GM10248 (cell line): ENCODE data around the gene DGCR6L.
"Not testable (repeated sequence)": the region's sequence is repeated elsewhere in the genome, so short reads cannot be mapped to it uniquely, and the experiment has no call there.

Source experiments
- CTCF ChIA-PET: fragments of 300-600 bp; sonication (Branson Sonifier 250); formaldehyde crosslinking; extraction: SDS; loops from one replicate; lab custom pipeline; 2021; ENCODE audit warnings: antibody characterized with exemption; lab: Yijun Ruan, JAX
- POLR2A ChIA-PET: fragments of 350-650 bp; sonication (Branson Sonifier 250); formaldehyde crosslinking; extraction: SDS; loops from one replicate; lab custom pipeline; 2020; ENCODE audit warnings: antibody characterized with exemption; lab: Yijun Ruan, JAX
- DNase-seq: peaks from one replicate; pipeline ENCODE4 v3.0.0; 2012; ENCODE audit errors: extremely low spot score
- TF ChIP-seq, protein P1 (sequence below): IDR thresholded peaks from 2 replicates; pipeline ENCODE4 v1.5.1; 2012; ENCODE audit warnings: mild to moderate bottlenecking, low read depth; ENCODE audit errors: extremely low read depth, missing control alignments, control extremely low read depth

DGCR6L gene

DNA sequence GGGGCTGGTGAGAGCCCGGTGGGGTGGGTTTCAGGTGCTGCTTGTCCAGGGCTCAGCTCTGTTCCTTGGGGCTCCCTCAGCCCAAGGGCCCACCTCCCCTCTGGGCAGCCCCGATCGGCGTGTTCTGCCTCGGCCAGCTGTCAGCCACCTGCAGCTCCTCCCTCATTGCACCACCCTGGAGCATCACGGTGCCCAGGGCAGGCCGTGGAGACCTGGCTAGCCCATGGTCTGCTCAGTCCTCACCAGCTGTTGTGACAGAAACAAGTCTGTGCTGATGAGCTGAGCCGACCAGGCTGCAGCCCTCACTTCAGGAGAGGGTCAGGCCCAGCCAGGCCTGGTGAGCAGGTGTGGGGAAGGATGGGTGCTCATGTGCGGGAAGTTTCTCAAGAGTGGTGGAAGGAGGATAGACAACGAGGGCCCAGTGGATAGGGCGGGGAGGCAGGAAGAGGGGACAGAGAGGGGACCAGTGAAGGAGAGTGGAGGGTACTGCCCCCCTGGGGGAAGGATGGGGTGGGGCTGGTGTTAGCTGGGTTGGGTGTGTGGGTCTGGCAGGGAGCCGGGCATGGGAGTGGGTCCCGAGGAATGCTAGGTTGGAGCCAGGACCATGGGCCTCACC is 35.3 kb downstream of the DGCR6L start:
- ChIA-PET CTCF (interaction anchor here (0.7 to 4.3 kb wide), 12 partner anchors 9 to 331 kb away, joined by 3 to 21 read pairs (median 4); no protein-coding TSS in a partner anchor), POLR2A (no interaction called here)
- TF ChIP-seq, protein P1, sequence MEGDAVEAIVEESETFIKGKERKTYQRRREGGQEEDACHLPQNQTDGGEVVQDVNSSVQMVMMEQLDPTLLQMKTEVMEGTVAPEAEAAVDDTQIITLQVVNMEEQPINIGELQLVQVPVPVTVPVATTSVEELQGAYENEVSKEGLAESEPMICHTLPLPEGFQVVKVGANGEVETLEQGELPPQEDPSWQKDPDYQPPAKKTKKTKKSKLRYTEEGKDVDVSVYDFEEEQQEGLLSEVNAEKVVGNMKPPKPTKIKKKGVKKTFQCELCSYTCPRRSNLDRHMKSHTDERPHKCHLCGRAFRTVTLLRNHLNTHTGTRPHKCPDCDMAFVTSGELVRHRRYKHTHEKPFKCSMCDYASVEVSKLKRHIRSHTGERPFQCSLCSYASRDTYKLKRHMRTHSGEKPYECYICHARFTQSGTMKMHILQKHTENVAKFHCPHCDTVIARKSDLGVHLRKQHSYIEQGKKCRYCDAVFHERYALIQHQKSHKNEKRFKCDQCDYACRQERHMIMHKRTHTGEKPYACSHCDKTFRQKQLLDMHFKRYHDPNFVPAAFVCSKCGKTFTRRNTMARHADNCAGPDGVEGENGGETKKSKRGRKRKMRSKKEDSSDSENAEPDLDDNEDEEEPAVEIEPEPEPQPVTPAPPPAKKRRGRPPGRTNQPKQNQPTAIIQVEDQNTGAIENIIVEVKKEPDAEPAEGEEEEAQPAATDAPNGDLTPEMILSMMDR = no peak
- no peak for DNase-seq

DNA sequence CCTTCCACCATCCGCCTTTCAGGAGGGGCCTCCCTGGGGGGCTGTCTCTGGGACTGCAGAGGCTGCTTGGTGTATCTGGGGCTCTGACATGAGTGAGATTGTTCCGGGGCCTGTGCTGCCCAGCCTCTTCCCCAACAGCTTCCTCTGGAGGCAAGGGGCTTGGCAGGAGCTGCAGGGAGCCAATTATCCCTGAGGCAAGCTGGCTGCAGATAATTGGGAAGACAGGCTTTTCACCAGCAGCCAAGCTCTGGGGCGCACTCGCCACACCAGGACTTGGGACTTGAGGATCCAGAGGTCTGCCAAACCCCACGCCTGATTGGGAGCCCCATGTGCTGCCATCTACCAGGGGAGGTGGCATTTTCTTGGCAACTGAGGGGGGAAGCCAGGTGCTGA is 36.2 kb downstream of the DGCR6L start:
- DNase-seq = no peak
- ChIA-PET POLR2A (no interaction called here), CTCF (interaction anchor here (1.2 to 4.3 kb wide), 8 partner anchors 12 to 330 kb away, joined by 3 to 21 read pairs (median 4); no protein-coding TSS in a partner anchor)
- TF ChIP-seq, protein P1 = no peak

DNA sequence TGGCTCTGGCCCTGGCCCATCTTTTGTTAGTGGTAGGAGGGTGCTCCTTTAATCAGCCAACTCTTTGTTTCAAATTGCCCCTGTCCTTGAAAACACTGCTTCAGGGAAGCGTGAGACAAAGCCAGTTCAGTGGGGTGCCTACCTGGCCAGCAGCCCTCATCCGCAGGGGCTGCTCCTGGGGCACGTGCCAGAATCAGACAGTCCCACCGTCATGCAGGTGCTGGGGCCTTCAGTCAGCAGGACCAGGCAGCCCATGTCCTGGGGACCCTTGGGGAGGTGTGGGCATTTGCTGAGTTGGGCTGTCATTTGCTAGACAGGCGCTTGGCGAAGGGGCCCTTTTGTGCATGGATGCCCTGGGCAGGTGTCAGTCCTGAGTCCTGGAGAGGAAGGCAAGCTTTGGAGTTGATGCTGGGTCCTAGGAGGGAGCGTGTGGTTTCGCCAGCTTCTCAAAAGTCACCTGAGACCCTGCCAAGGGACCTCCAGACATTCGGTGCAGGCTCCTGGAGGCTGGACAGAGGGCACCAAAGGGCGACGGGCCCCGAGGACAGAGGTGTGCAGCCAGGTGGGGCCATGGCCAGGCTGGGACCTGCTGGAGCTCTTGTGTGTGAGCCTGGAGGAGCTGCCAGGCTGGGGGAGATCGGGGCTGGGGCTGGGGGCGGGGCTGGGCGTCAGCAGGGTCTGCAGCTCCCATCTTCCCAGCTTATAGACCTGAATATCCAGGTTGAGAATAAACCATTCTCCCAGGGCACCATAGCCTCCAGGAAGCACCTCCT is 36.8 kb downstream of the DGCR6L start:
- CTCF ChIA-PET = interaction anchor here (1.3 to 4.3 kb wide), 7 partner anchors 12 to 329 kb away, joined by 3 to 21 read pairs (median 4); no protein-coding TSS in a partner anchor

DNA sequence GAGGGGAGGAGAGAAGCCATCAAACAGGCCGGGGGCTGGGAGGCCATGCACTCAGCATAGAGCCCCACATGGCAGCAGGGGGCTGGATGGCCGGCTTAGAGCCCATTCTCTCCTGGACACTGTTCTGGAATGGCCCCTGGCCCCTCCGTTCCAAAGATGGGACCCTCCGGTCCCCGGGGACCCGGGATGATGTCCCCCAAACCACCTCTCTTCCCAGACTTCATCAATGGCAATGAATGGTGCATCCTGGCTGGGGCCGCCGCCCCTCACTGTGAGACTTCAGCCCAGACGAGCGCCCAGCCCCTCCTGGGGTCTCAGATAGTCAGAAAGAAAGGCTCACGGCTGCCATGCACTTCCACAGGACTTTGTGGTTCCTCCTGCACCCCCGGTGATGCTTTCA is 38.0 kb downstream of the DGCR6L start:
- DNase-seq = no peak
- ChIA-PET POLR2A (no interaction called here), CTCF (interaction anchor here (4.3 kb wide), 1 partner anchor 125 kb away, joined by 21 read pairs; no protein-coding TSS in a partner anchor)
- TF ChIP-seq, protein P1 = no peak

More for the DNA sequence above, 36.8 kb downstream of the DGCR6L start:
- no peak for DNase-seq
- POLR2A ChIA-PET = no interaction called here
- TF ChIP-seq, protein P1 = no peak

DNA sequence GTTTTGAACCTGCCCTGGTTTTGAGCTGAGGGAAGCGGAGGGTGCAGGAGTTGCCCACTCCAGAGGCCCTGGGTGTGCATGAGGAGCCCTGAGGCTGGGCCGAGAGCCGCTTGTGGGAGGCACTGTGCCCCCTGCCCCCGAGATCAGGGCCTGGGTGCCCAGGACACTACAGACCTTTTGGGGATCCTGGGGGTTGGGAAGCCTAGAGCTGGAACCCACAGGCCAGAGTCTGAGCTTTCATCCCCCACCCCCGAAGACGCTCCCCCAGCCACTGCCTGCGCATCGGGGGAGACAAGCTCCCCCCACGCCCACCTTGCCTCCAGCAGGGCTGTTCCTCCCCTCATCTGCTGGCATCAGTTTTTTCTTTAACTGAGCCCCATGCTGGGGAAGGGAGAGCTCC is 38.4 kb downstream of the DGCR6L start:
- CTCF ChIA-PET = interaction anchor here (4.3 kb wide), 1 partner anchor 124 kb away, joined by 21 read pairs; no protein-coding TSS in a partner anchor
- POLR2A ChIA-PET, DNase-seq: not testable (repeated sequence)

DNA sequence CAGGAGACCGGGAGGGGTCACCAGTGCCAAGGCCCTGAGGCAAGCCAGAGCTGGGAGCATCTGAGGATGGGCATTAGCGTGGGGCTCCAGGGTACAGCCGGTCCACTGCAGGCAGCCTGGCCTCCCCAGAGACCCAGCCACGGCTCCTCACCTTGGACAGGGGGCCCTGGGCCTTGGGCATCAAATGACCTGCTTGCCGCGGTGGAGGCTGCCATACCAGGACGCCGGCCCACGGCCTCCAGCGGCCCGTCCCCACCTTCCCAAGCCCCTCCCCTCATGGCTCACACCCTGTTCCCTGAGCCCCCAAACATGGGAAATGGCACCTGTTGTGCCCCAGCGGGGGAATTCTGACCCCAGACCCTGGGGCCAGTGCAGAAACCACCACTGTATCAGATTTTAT is 39.0 kb downstream of the DGCR6L start:
- ChIA-PET CTCF (no interaction called here), POLR2A (no interaction called here)
- DNase-seq = no peak
- TF ChIP-seq, protein P1 = no peak

DNA sequence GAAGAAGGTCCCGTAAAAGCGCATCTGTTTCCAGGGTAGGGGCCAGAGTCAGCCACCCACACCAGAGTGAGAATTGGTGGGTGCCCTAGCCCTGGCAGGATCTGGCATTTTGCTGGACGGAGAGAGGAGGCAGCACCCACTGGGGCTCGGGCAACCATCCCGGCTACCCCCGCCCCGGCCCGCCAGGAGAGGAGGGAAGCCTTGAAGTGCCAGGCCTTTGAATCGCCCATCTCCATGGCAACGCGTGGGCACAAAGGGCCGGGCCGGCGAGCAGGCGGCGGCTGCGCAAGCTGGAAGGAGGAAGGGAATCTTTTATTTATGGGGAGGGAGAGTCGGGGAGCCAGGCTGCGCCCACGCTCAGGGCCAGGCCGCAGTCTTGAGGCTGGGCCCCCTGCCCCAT is 39.7 kb downstream of the DGCR6L start:
- POLR2A ChIA-PET, DNase-seq, CTCF ChIA-PET: not testable (repeated sequence)
